HG02588 (cell line): Measurements from ENCODE around the gene CYCS.
A peak's percentile ranks its signal among the peaks of the same experiment; 100 is the strongest.
"Not testable (repeated sequence)": the region's sequence is repeated elsewhere in the genome, so short reads cannot be mapped to it uniquely, and the experiment has no call there.

Source experiments
- ATAC-seq: cut with Tn5 transposase; IDR thresholded peaks from one replicate; pipeline ENCODE4 v1.9.1; 2021; ENCODE audit warnings: mild to moderate bottlenecking, moderate library complexity; ENCODE audit not compliant: unreplicated experiment

Gene CYCS

GRCh38 chr7:25119102-25119501, 6.0 kb downstream of the CYCS start:
- ATAC-seq: no peak

GRCh38 chr7:25118048-25118753, 6.9 kb downstream of the CYCS start:
- ATAC-seq: peak; percentile 23

- ATAC-seq: peak; percentile 85
These were observed 7.6 kb downstream of the CYCS start for GRCh38 chr7:25117226-25118047.

- no peak for ATAC-seq
These were observed 8.4 kb downstream of the CYCS start for GRCh38 chr7:25116621-25117020.

GRCh38 chr7:25110514-25110913, 14.5 kb downstream of the CYCS start:
- ATAC-seq: not testable (repeated sequence)

- ATAC-seq: no peak
These were observed 15.8 kb downstream of the CYCS start for GRCh38 chr7:25109276-25109675.

GRCh38 chr7:25105911-25106310, 19.1 kb downstream of the CYCS start:
- ATAC-seq: no peak

GRCh38 chr7:25103773-25104172, 21.3 kb downstream of the CYCS start:
- no peak for ATAC-seq

GRCh38 chr7:25101817-25102216, 23.2 kb downstream of the CYCS start:
- ATAC-seq: no peak

- peak; percentile 73 for ATAC-seq
These were observed 26.7 kb downstream of the CYCS start for GRCh38 chr7:25098096-25099046.

- ATAC-seq: no peak
These were observed 29.3 kb downstream of the CYCS start for GRCh38 chr7:25095516-25096345.

GRCh38 chr7:25093268-25093826, 31.7 kb downstream of the CYCS start:
- peak; percentile 77 for ATAC-seq

- ATAC-seq: no peak
These were observed 33.3 kb downstream of the CYCS start for GRCh38 chr7:25091779-25092178.

GRCh38 chr7:25091176-25091575, 33.9 kb downstream of the CYCS start:
- ATAC-seq: no peak

GRCh38 chr7:25090374-25090773, 34.7 kb downstream of the CYCS start:
- no peak for ATAC-seq

GRCh38 chr7:25087855-25088254, 37.2 kb downstream of the CYCS start:
- ATAC-seq: peak; percentile 96

GRCh38 chr7:25084821-25085220, 40.2 kb downstream of the CYCS start:
- ATAC-seq: no peak

- ATAC-seq: no peak
These were observed 41.9 kb downstream of the CYCS start for GRCh38 chr7:25083201-25083600.

- ATAC-seq: not testable (repeated sequence)
These were observed 43.0 kb downstream of the CYCS start for GRCh38 chr7:25082041-25082440.

GRCh38 chr7:25077096-25077495, 48.0 kb downstream of the CYCS start:
- no peak for ATAC-seq
